Heart left ventricle (tissue), 16 donors: Measurements from ENCODE around the gene LAPTM5. TPM values are rescaled to one million over a fixed set of nuclear protein-coding genes. Genes with fewer than 3 reads are reported as not detected.

Source experiments
- ATAC-seq, 4 donors: fragments of 200-7000 bp; cut with Tn5 transposase; one replicate each; pipeline ENCODE4 v1.9.1; 2020 to 2022; ENCODE audit warnings: moderate library complexity in 4 of 4, mild to moderate bottlenecking in 3 of 4, moderate number of reproducible peaks in 1 of 4
- DNase-seq, 5 donors: peaks; one replicate each; pipeline ENCODE4 v3.0.0-alpha.2; 2020
- H3K27ac ChIP-seq, 12 donors: fragments of 200-600 bp; sonication (generic) in 4 of 12; one replicate each; pipeline versions ENCODE4 v1.5.0 to v1.8.0; 2016 to 2022; ENCODE audit warnings: mild to moderate bottlenecking in 2 of 12
- H3K27me3 ChIP-seq, 9 donors: fragments of 200-600 bp; sonication (generic) in 2 of 9; one replicate each; pipeline versions ENCODE4 v1.5.1 to v1.8.0; 2016 to 2022; ENCODE audit warnings: mild to moderate bottlenecking in 3 of 9
- H3K36me3 ChIP-seq, 9 donors: fragments of 200-600 bp; sonication (generic) in 2 of 9; one replicate each; pipeline versions ENCODE4 v1.5.0 to v1.8.0; 2018 to 2022; ENCODE audit warnings: mild to moderate bottlenecking in 2 of 9
- H3K4me1 ChIP-seq, 12 donors: fragments of 200-600 bp; sonication (generic) in 4 of 12; one replicate each; pipeline versions ENCODE4 v1.5.0 to v1.8.0; 2016 to 2022; ENCODE audit warnings: mild to moderate bottlenecking in 3 of 12
- H3K4me3 ChIP-seq, 12 donors: fragments of 200-600 bp; sonication (generic) in 4 of 12; one replicate each; pipeline versions ENCODE4 v1.5.0 to v1.8.0; 2017 to 2022; ENCODE audit warnings: mild to moderate bottlenecking in 9 of 12, moderate library complexity in 4 of 12
- H3K9me3 ChIP-seq, 12 donors: fragments of 200-600 bp; sonication (generic) in 4 of 12; one replicate each; pipeline versions ENCODE4 v1.5.0 to v1.8.0; 2016 to 2022; ENCODE audit warnings: mild to moderate bottlenecking in 1 of 12
- POLR2A ChIP-seq, 2 donors: fragments of 450-650 bp; IDR thresholded peaks; one replicate each; pipeline ENCODE4 v1.6.1; 2017; ENCODE audit warnings: antibody characterized with exemption in 2 of 2, mild to moderate bottlenecking in 2 of 2, moderate library complexity in 2 of 2
- WGBS, 4 donors: extraction: QIAGEN DNeasy Blood & Tissue Kit in 2 of 4; methylation state at CpG; one replicate each; pipeline versions ENCODE4 v1.1.5 to v1.1.7; 2013 to 2018; 5-methylcytosine and 5-hydroxymethylcytosine counted together
- intact Hi-C, 10 donors: fragments of 100-400 bp; cut with DNase I; formaldehyde crosslinking; loops; one replicate each; pipeline versions ENCODE4 v1.11.1 to v1.14.2; 2022
- polyA plus RNA-seq, 2 donors: library from polyadenylated mRNA; stranded (reverse); fragments of 200-250 nt; gene quantifications; one replicate each; pipeline ENCODE4 v1.2.3, GENCODE V29; 2013
- total RNA-seq, 9 donors: library from RNA; depleted of rRNA in 2 of 9; stranded (reverse); fragments of >200 nt in 2 of 9; fragmentation: NEBNext Ultra II Directional in 3 of 9; extraction: Animal tissue kit (Norgen Biotek cat#: 25700) in 3 of 9; gene quantifications; one replicate each; pipeline versions ENCODE4 v1.1.0 to v1.2.4, GENCODE V29; 2016 to 2023
- TF ChIP-seq, protein P1 (sequence below), 12 donors: fragments of 200-600 bp; sonication (generic) in 4 of 12; IDR thresholded peaks; one replicate each; pipeline versions ENCODE4 v1.5.0 to v1.8.0; 2018 to 2022; ENCODE audit warnings: antibody characterized with exemption in 12 of 12, mild to moderate bottlenecking in 5 of 12
- donor health status: ischemic (EF 13 %, LVEDD 7.1; RV severe dilation, severe dysfunction).
- donor health status: healthy with polysubstance abuse.
- donor health status: DM: no; HTN: yes; CAD: no.
- donor health status: DM: no; HTN: no; CAD: no.
- donor health status: ischemic (EF 25% LVEDD 6.9; RV normal size, moderate dysfunction).
- donor health status: ischemic (EF 25% LVEDD 5.7; RV mildly dilated, moderate dysfunction).
- donor health status: healthy.
- donor health status: DM: yes; HTN: yes; CAD: no.
- donor health status: ischemic (EF 35%, LVEDD 5.7; RV mildly dilated, moderate dysfunction).
- donor health status: nonischemic (EF 11% LVEDD 7.7; RV severe dilation, severe dysfunction).
- donor health status: DM: yes; HTN: yes; CAD: no.
- donor health status: PGD.
- donor health status: ischemic (EF 29% LVEDD 5.4; RV normal size, mild dysfunction).
- donor health status: nonischemic (EF 23%, LVEDD 6.1; RV moderate dilation, normal function).

LAPTM5 gene
- total and polyA plus RNA-seq, 11 donors: 6.9 to 260 (median 14.3) TPM

DNA sequence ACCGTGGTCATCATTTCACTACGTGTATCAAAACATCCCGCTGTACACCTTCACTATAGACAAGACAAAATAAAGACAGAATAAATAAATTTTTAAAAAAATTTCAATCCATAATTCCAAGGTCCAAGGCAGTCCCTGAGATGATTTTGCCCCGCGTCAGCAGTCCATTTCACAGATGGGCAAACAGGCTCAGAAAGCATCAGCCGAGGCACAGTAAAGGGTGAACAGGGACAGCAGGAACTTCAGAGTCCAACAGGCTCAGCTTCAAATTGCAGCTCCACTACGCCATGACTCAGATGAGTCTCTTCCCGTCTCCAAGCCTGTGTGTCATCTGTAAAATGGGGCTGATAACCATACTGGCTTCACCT lies 49.2 kb downstream of the LAPTM5 start:
- Histone ChIP-seq H3K27ac (no peak overlapping the region), H3K9me3 (no peaks in the 10 kb centered on the region), H3K27me3 (peaks cover 0 to 7% (median 0%) of the 10 kb centered on the region in 9 donors), H3K4me1 (peaks cover 0 to 26% (median 6%) of the 10 kb centered on the region in 12 donors), H3K36me3 (no peaks in the 10 kb centered on the region), H3K4me3 (no peak overlapping the region)
- intact Hi-C loops: loop anchor here (1.0 to 10.0 kb wide), 11 partner anchors 184 to 1824 kb away; partner anchors contain the start of gene PTPRU (in 9 of the 10)
- WGBS, 4 donors: 47 to 50% (median 50%) methylated on average over 8 of the region's 8 CpGs
- no peak for TF ChIP-seq POLR2A (IDR thresholded peaks at IDR 0.05)
- TF ChIP-seq, protein P1, sequence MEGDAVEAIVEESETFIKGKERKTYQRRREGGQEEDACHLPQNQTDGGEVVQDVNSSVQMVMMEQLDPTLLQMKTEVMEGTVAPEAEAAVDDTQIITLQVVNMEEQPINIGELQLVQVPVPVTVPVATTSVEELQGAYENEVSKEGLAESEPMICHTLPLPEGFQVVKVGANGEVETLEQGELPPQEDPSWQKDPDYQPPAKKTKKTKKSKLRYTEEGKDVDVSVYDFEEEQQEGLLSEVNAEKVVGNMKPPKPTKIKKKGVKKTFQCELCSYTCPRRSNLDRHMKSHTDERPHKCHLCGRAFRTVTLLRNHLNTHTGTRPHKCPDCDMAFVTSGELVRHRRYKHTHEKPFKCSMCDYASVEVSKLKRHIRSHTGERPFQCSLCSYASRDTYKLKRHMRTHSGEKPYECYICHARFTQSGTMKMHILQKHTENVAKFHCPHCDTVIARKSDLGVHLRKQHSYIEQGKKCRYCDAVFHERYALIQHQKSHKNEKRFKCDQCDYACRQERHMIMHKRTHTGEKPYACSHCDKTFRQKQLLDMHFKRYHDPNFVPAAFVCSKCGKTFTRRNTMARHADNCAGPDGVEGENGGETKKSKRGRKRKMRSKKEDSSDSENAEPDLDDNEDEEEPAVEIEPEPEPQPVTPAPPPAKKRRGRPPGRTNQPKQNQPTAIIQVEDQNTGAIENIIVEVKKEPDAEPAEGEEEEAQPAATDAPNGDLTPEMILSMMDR (IDR thresholded peaks at IDR 0.05): no peak
- no peak for DNase-seq
- ATAC-seq: no peak

DNA sequence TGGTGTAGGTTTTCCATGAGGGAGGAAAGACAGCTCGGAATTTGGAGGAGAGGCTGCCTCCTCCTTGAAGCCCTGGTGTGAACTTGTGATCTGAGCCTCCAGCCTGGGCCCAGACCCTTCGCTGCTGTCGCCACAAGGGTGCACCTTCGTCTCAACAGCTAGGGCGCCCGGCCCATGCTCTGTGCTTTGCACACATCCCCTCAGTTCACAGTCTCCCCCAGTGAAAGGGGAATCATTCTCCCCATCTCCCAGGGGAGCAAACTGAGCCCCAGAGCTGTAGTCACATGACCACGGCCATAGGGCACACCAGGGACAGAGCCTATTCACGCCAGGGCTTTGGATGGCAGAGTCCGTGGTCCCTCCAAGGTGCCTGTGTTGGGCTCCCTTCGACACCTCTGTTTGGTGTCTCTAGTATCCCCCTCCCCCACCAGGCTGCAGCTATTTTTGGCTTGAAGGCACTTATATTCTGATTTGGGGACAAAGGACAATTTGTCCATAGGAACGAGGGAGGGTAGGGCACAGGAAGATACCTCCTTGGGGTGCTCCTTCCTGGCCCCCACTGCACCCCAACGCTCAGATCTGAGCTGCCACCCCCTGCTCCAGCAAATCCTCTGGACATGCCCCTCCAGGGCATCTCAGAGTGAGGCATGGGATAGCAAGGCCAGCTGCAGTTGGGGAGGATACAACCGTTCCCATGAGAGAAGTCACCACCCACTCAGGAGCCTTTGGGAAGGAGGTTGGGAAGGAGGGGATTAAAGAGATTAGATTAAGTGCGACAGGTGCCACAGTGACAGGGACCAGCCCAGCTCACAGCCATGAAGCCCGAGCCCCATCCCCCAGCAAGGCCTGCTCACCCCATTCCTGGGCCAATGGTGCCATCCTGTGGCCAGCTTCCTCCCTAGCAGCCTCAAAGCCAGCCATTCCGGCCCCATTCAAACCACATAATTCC lies 49.9 kb downstream of the LAPTM5 start:
- Histone ChIP-seq H3K4me1 (peaks cover 0 to 26% (median 6%) of the 10 kb centered on the region in 12 donors), H3K27ac (no peak overlapping the region), H3K9me3 (no peaks in the 10 kb centered on the region), H3K4me3 (no peak overlapping the region), H3K36me3 (no peaks in the 10 kb centered on the region), H3K27me3 (peaks cover 0 to 7% (median 0%) of the 10 kb centered on the region in 9 donors)
- WGBS, 4 donors: 26 to 38% (median 33%) methylated on average over 11 to 16 of the region's 16 CpGs
- DNase-seq (peak; percentile 66 to 81 (median 76)), ATAC-seq (peak; percentile 82 to 90 (median 87))
- TF ChIP-seq, protein P1 (IDR thresholded peaks at IDR 0.05): peak; percentile 46 to 85 (median 75)
- no peak for TF ChIP-seq POLR2A (IDR thresholded peaks at IDR 0.05)
- intact Hi-C loops: loop anchor here (1.0 to 10.0 kb wide), 12 partner anchors 183 to 1823 kb away; partner anchors contain the start of gene PTPRU (in 10 of the 10)

- H3K4me3 ChIP-seq: no peak overlapping the region
- peaks cover 0 to 26% (median 6%) of the 10 kb centered on the region in 12 donors for H3K4me1 ChIP-seq
- DNase-seq (peak in 4 of 5 donors; percentile 49 to 87 (median 86)), ATAC-seq (peak in 3 of 4 donors; percentile 48 to 64 (median 52))
- 10 to 31% (median 17%) methylated on average over 4 to 9 of the region's 9 CpGs for WGBS, 4 donors
- intact Hi-C loops: loop anchor here (2.0 to 10.0 kb wide), 11 partner anchors 182 to 1822 kb away; partner anchors contain the start of gene PTPRU (in 10 of the 10)
- TF ChIP-seq, protein P1 (IDR thresholded peaks at IDR 0.05): no peak
- no peak for TF ChIP-seq POLR2A (IDR thresholded peaks at IDR 0.05)
- no peaks in the 10 kb centered on the region for H3K36me3 ChIP-seq
- H3K27ac ChIP-seq: peak overlapping the region in 1 of 12 donors; percentile 16
- H3K9me3 ChIP-seq: no peaks in the 10 kb centered on the region
- H3K27me3 ChIP-seq: peaks cover 0 to 7% (median 0%) of the 10 kb centered on the region in 9 donors
Measured at GRCh38 chr1:30706528-30706927, 51.0 kb downstream of the LAPTM5 start.

- intact Hi-C loops: loop anchor here (2.0 to 10.0 kb wide), 11 partner anchors 181 to 1821 kb away; partner anchors contain the start of gene PTPRU (in 10 of the 10)
Measured at GRCh38 chr1:30705698-30706097, 51.9 kb downstream of the LAPTM5 start.

More at GRCh38 chr1:30705698-30706097, 51.9 kb downstream of the LAPTM5 start:
- Histone ChIP-seq H3K27ac (peak overlapping the region in 1 of 12 donors; percentile 43), H3K9me3 (no peaks in the 10 kb centered on the region), H3K27me3 (peaks cover 0 to 7% (median 0%) of the 10 kb centered on the region in 9 donors), H3K4me3 (no peak overlapping the region), H3K36me3 (no peaks in the 10 kb centered on the region), H3K4me1 (peaks cover 0 to 26% (median 6%) of the 10 kb centered on the region in 12 donors)
- TF ChIP-seq, protein P1 (IDR thresholded peaks at IDR 0.05): no peak
- no peak for TF ChIP-seq POLR2A (IDR thresholded peaks at IDR 0.05)
- DNase-seq: no peak
- no peak for ATAC-seq
- 59 to 87% (median 75%) methylated on average over 4 of the region's 4 CpGs for WGBS, 4 donors
